HG02938 (cell line): ENCODE results near the gene DSCAML1.

Experiments
- ATAC-seq: cut with Tn5 transposase; IDR thresholded peaks from one replicate; pipeline ENCODE4 v1.9.1; 2021; ENCODE audit warnings: mild to moderate bottlenecking, moderate library complexity; ENCODE audit not compliant: unreplicated experiment

DSCAML1 gene

DNA sequence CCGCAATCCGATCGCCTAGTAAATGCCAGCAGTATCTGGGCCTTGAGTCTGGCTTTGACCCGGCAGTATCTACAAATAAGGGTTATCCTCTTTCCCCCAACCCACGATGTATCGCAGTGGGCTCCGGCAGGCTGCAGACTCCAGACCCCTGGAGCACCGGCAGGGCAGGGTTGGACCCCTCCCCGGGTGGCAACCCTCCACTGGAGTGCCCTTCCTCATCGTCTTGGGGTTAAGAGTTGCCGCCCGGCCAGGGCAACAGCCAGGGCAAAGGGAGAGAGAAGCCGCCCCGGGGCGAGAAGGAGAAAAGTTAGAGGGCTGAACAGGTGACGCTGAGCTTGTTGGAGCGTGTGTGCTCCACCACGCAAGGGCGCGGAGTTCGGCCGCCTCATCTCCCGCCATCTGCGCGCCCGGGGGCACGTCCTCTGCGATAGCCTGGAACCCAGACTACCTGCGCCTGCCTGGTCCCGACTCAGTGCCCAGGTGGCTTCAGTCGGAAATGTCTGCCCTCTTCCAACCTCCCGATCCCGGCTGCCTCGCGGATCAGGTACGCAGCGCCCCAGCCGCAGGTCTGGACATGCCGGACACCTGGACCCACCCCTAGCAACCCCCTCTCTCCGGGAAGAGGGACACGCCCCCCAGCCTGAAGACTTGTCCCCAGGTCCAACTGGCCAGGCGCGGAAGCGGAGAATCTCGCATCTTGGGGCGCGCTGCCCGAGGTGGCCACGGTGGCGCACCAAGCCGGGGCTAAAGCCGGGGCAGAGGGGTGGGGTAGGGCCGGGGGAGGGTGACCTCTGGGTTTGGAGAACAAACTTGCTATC, 1.2 kb downstream of the DSCAML1 start:
- no peak for ATAC-seq

DNA sequence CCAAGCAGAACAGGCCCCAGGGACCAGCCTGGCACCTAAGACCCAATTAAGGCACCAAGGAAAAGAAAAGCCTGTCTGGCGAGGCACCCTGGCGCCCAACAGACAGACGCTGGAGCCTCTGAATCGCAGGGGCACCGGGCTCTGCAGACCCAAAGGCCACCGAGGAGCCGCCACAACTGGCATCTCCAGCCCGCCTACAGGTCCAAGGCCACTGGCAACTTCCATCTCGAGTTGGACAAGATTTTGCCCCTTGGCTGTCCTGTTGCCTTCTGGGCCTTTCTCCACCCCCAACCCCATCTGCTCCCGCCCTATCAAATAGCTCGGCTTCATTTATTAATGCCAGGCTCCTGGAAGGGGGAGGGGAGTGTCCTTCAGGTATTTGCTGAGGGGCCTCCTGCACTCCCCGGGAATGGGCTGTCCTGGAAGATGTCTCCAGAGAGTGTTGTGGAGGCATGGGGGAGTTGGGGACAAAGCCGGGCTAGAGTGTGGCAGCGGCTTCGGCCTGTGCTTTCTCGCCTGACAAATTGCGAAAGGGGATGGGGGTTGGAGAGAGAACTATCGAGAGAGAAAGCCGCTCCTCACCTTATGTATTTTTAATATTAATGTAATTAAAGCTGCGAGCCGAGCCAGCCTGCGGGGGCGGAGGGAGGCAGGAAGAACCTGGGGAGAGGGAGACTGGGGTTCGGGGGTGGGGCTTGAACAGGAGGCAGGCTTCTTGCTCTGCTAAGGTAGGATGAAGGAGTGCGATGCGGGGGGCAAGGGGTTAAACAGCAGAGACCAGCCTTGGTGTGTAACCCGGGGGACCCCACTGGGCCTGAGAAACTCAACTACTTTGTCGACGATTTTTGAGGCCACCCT, 2.0 kb downstream of the DSCAML1 start:
- ATAC-seq: no peak

DNA sequence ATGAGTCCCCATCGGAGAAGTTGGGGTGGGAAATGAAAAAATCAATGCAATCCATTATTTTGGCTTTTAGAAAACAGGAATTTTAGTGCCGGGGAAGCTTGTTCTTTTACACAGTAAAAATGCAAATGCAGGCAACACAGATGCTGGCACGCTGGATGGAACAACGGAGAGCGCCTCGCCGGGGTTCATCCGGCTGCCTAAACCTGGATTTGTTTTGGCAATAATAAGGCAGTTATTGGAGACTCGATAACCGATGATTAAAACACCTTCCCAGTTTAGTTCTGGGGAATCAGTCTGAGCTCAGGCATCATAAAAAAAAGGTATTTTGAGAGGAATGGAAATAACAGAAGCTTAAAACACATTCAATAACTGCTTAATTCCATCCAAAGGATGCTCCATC, 2.9 kb downstream of the DSCAML1 start:
- ATAC-seq: no peak

- no peak for ATAC-seq
Observed at GRCh38 chr11:117793583-117793982, 3.4 kb downstream of the DSCAML1 start.

- ATAC-seq: no peak
Observed at GRCh38 chr11:117792992-117793391, 4.0 kb downstream of the DSCAML1 start.

GRCh38 chr11:117792241-117792640, 4.8 kb downstream of the DSCAML1 start:
- ATAC-seq: no peak

- ATAC-seq: no peak
Observed at GRCh38 chr11:117790279-117790678, 6.7 kb downstream of the DSCAML1 start.

- ATAC-seq: no peak
Observed at GRCh38 chr11:117789241-117789640, 7.8 kb downstream of the DSCAML1 start.

DNA sequence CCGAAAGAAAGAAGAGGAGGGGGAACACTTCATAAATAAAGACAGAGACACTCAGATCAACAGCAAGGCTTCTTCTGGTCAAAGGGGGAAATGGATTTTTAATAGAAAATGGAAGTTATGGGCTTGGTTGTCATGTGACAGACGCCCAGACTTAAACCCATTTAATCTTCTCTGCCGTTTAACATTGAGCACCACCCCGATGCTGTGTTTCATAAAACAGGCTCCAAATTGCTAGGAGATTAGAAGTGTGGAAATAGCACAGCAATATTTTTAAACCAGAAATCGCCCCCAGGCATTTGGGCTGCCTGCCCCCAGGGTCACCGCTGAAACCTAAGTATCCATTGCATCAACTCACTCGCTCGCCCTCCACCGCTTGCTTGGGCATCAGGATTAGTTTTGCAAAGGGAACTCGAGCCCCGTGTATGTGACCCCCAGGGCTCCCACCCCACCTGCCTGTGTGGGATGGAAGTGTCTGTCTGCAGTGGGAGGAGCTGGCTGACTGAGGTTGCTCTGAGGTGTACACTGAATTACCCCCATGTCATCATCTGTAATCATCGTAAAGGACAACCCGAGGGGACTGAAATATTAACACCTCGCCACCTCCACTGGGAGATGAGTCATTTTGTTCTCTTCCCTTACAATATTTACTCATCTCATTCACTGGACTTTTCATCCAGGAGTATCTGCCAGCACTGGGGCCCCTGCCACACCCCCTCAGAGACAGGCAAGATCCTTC, 10.7 kb downstream of the DSCAML1 start:
- ATAC-seq: no peak

GRCh38 chr11:117782101-117782500, 14.9 kb downstream of the DSCAML1 start:
- ATAC-seq: no peak

GRCh38 chr11:117781627-117782026, 15.4 kb downstream of the DSCAML1 start:
- no peak for ATAC-seq

DNA sequence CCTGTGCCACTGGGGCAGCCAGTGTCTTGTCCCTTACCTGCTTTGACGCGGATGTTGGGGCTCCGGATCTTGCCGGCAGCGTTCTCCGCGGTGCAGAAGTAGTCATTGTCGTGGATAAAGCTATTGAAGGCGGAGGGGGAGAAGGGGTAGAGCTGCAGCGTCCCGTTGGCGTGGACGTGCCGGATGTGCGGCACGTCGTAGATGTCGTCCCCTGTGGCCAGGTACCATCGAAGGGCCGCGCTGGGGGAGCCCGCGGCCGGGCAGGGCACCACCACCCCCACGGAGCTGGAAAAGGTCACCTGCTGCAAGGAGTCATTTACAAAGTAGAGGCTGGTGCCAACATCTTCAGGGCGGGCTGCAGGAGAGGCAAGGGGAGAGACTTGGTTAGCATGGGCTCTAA, 16.6 kb downstream of the DSCAML1 start:
- ATAC-seq: no peak

GRCh38 chr11:117774553-117774952, 22.5 kb downstream of the DSCAML1 start:
- ATAC-seq: no peak

DNA sequence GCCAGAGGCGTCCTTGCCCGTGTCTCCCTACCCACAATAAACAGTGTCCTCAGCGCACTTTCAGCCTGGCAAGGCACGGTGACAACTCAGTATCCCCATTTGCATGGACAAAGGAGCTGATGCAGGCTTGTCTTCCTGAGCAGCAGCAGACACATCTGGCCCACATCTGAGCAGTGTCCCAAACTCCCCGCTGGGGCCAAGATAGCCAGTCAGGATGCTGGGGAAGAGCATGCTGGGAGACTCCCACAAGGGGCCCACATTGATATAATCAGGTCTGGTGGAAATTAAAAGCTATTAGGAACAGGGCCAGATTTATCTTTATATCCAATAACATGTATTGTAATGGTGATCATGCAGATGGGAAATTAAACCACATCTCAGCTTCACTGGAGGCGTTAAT, 24.7 kb downstream of the DSCAML1 start:
- no peak for ATAC-seq

- no peak for ATAC-seq
Observed at GRCh38 chr11:117771841-117772240, 25.2 kb downstream of the DSCAML1 start.

DNA sequence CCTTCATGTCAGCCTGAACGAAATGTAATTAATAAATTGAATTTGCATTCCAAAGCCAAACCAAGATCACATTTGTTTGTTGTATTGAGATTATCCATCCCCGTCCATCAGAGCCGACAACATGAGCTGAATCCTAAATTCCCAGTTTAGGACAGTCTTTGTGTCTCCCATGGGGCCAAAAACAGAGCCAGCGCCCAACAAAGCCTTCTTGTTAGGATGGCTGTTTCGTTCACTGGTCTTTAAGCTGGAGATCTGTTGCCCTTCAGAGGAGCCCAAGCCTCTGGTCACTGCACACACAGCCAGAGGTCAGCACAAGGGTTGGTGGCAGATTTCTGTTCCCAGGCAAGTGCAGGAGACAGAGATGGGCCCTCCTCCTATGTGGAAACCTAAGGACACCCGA, 25.8 kb downstream of the DSCAML1 start:
- ATAC-seq: no peak

GRCh38 chr11:117770061-117770460, 27.0 kb downstream of the DSCAML1 start:
- ATAC-seq: no peak

GRCh38 chr11:117769533-117769932, 27.5 kb downstream of the DSCAML1 start:
- no peak for ATAC-seq

GRCh38 chr11:117768506-117768905, 28.5 kb downstream of the DSCAML1 start:
- no peak for ATAC-seq

DNA sequence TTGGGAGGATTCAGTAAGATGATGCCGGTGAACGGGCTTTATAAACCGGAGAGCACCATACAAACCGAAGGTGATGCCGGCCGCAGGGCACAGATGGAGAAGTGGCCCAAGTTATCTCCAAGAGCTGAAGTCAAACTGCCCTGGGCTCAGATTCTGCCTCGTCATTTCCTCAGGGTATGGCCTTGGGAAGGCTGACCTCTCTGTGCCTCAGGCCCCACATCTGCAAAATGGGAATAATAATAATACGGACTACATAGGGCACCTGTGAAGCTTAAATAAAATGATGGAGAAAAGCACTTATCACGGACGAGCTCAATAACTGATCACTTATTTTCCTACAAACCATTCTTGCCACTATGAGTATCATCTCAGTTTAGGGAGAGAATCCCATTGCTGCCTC, 29.9 kb downstream of the DSCAML1 start:
- ATAC-seq: no peak

DNA sequence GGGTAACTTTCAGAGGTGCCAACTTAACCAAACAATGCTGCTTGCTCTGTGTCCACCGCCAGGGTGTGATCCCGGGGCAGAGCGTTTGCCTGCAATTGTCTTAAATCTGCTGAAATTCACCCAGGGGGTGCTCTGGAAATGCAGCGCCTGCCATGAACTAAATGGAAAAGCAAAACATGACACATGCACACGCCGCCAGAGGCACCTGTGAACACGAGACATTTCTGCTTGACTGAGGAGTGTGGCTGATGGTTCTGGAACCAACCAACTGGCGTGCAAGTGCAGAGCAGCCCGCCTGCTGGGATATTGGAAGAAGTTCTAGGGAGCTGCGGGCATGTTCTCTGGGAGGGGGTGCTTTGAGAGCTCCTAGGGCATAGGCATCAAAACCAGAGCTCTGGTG, 30.4 kb downstream of the DSCAML1 start:
- ATAC-seq: no peak
